T-helper 2 cell treated with Interferon-gamma antibody and Interleukin-4, amounts not matched to agents 5 μg/mL and 100 μg/mL, for 36 hours (primary cell): Measurements from ENCODE around the gene FMN1.
A peak's percentile ranks its signal among the peaks of the same experiment; 100 is the strongest.
"Not testable (repeated sequence)": the region's sequence is repeated elsewhere in the genome, so short reads cannot be mapped to it uniquely, and the experiment has no call there.

Source experiments
- DNase-seq: peaks from one replicate; pipeline ENCODE4 v3.0.0; 2021; ENCODE audit warnings: low spot score
- H3K27ac Mint-ChIP-seq: one replicate; pipeline ENCODE4 v1.8.0; 2021; ENCODE audit warnings: mild to moderate bottlenecking, mixed read lengths
- H3K27me3 Mint-ChIP-seq: one replicate; pipeline ENCODE4 v1.8.0; 2021; ENCODE audit warnings: low read depth, mixed read lengths
- H3K36me3 Mint-ChIP-seq: one replicate; pipeline ENCODE4 v1.8.0; 2021; ENCODE audit warnings: low read depth, mixed read lengths
- H3K4me1 Mint-ChIP-seq: one replicate; pipeline ENCODE4 v1.8.0; 2021; ENCODE audit warnings: low read depth, mixed read lengths
- H3K4me3 Mint-ChIP-seq: one replicate; pipeline ENCODE4 v1.8.0; 2022; ENCODE audit warnings: mild to moderate bottlenecking, moderate library complexity, mixed read lengths
- H3K9me3 Mint-ChIP-seq: one replicate; pipeline ENCODE4 v1.8.0; 2021; ENCODE audit warnings: mixed read lengths

The FMN1 gene

GRCh38 chr15:33071451-33071850 is 123.1 kb downstream of the FMN1 start:
- no peaks in the 10 kb centered on the region for H3K36me3 Mint-ChIP-seq
- H3K4me1 Mint-ChIP-seq: peaks cover 7% of the 10 kb centered on the region
- peaks cover 7% of the 10 kb centered on the region for H3K27me3 Mint-ChIP-seq

GRCh38 chr15:33069903-33070302 is 124.6 kb downstream of the FMN1 start:
- not testable (repeated sequence) for H3K27ac Mint-ChIP-seq, H3K9me3 Mint-ChIP-seq, H3K4me3 Mint-ChIP-seq, DNase-seq, H3K27me3 Mint-ChIP-seq, H3K4me1 Mint-ChIP-seq, H3K36me3 Mint-ChIP-seq

More at GRCh38 chr15:33071451-33071850, 123.1 kb downstream of the FMN1 start:
- H3K9me3 Mint-ChIP-seq: no peaks in the 10 kb centered on the region
- no peak for DNase-seq
- no peak overlapping the region for H3K4me3 Mint-ChIP-seq
- no peak overlapping the region for H3K27ac Mint-ChIP-seq

GRCh38 chr15:33069161-33069560 is 125.4 kb downstream of the FMN1 start:
- Mint-ChIP-seq H3K27me3 (peaks cover 13% of the 10 kb centered on the region), H3K9me3 (no peaks in the 10 kb centered on the region), H3K36me3 (no peaks in the 10 kb centered on the region), H3K4me1 (peaks cover 7% of the 10 kb centered on the region), H3K4me3 (no peak overlapping the region), H3K27ac (no peak overlapping the region)
- DNase-seq: no peak

GRCh38 chr15:33068511-33068990 is 126.0 kb downstream of the FMN1 start:
- H3K27ac Mint-ChIP-seq: no peak overlapping the region
- H3K4me3 Mint-ChIP-seq: no peak overlapping the region
- DNase-seq: no peak
- H3K9me3 Mint-ChIP-seq: no peaks in the 10 kb centered on the region
- H3K36me3 Mint-ChIP-seq: no peaks in the 10 kb centered on the region
- peaks cover 13% of the 10 kb centered on the region for H3K27me3 Mint-ChIP-seq
- peaks cover 7% of the 10 kb centered on the region for H3K4me1 Mint-ChIP-seq

- DNase-seq: no peak
- Mint-ChIP-seq H3K4me3 (peak overlapping the region; percentile 46), H3K27ac (no peak overlapping the region), H3K9me3 (no peaks in the 10 kb centered on the region), H3K36me3 (no peaks in the 10 kb centered on the region), H3K27me3 (peaks cover 13% of the 10 kb centered on the region), H3K4me1 (peaks cover 7% of the 10 kb centered on the region)
Observed at GRCh38 chr15:33068007-33068481, 126.5 kb downstream of the FMN1 start.

GRCh38 chr15:33067456-33067855 is 127.1 kb downstream of the FMN1 start:
- peaks cover 13% of the 10 kb centered on the region for H3K27me3 Mint-ChIP-seq
- no peaks in the 10 kb centered on the region for H3K36me3 Mint-ChIP-seq
- DNase-seq: no peak
- H3K9me3 Mint-ChIP-seq: no peaks in the 10 kb centered on the region
- H3K4me3 Mint-ChIP-seq: no peak overlapping the region
- peaks cover 7% of the 10 kb centered on the region for H3K4me1 Mint-ChIP-seq
- no peak overlapping the region for H3K27ac Mint-ChIP-seq

GRCh38 chr15:33066584-33066983 is 127.9 kb downstream of the FMN1 start:
- Mint-ChIP-seq H3K9me3 (no peaks in the 10 kb centered on the region), H3K27ac (no peak overlapping the region), H3K4me1 (peaks cover 7% of the 10 kb centered on the region), H3K36me3 (no peaks in the 10 kb centered on the region), H3K4me3 (no peak overlapping the region), H3K27me3 (peaks cover 13% of the 10 kb centered on the region)
- no peak for DNase-seq

- no peaks in the 10 kb centered on the region for H3K9me3 Mint-ChIP-seq
- H3K4me1 Mint-ChIP-seq: peaks cover 7% of the 10 kb centered on the region
- H3K36me3 Mint-ChIP-seq: no peaks in the 10 kb centered on the region
- H3K27ac Mint-ChIP-seq: no peak overlapping the region
- H3K4me3 Mint-ChIP-seq: no peak overlapping the region
- peaks cover 13% of the 10 kb centered on the region for H3K27me3 Mint-ChIP-seq
- DNase-seq: no peak
Observed at GRCh38 chr15:33064878-33065277, 129.6 kb downstream of the FMN1 start.

- no peak for DNase-seq
- Mint-ChIP-seq H3K9me3 (no peaks in the 10 kb centered on the region), H3K4me1 (no peaks in the 10 kb centered on the region), H3K27ac (no peak overlapping the region), H3K36me3 (no peaks in the 10 kb centered on the region), H3K27me3 (peaks cover 3% of the 10 kb centered on the region), H3K4me3 (no peak overlapping the region)
Observed at GRCh38 chr15:33059184-33059583, 135.3 kb downstream of the FMN1 start.

- no peak overlapping the region for H3K27ac Mint-ChIP-seq
- H3K4me3 Mint-ChIP-seq: no peak overlapping the region
- H3K36me3 Mint-ChIP-seq: no peaks in the 10 kb centered on the region
- DNase-seq: no peak
- no peaks in the 10 kb centered on the region for H3K4me1 Mint-ChIP-seq
- peaks cover 3% of the 10 kb centered on the region for H3K27me3 Mint-ChIP-seq
- H3K9me3 Mint-ChIP-seq: no peaks in the 10 kb centered on the region
Observed at GRCh38 chr15:33057845-33058244, 136.7 kb downstream of the FMN1 start.

GRCh38 chr15:33055962-33056361 is 138.6 kb downstream of the FMN1 start:
- H3K9me3 Mint-ChIP-seq: peaks cover 1% of the 10 kb centered on the region
- H3K4me3 Mint-ChIP-seq: no peak overlapping the region
- no peaks in the 10 kb centered on the region for H3K4me1 Mint-ChIP-seq
- H3K27ac Mint-ChIP-seq: no peak overlapping the region
- no peaks in the 10 kb centered on the region for H3K36me3 Mint-ChIP-seq
- no peak for DNase-seq
- peaks cover 3% of the 10 kb centered on the region for H3K27me3 Mint-ChIP-seq

- H3K4me3 Mint-ChIP-seq: no peak overlapping the region
- H3K27me3 Mint-ChIP-seq: peaks cover 2% of the 10 kb centered on the region
- H3K27ac Mint-ChIP-seq: no peak overlapping the region
- H3K4me1 Mint-ChIP-seq: no peaks in the 10 kb centered on the region
- no peaks in the 10 kb centered on the region for H3K36me3 Mint-ChIP-seq
- peaks cover 25% of the 10 kb centered on the region for H3K9me3 Mint-ChIP-seq
- DNase-seq: no peak
Observed at GRCh38 chr15:33051528-33051927, 143.0 kb downstream of the FMN1 start.

GRCh38 chr15:33048255-33048654 is 146.3 kb downstream of the FMN1 start:
- Mint-ChIP-seq H3K4me3 (no peak overlapping the region), H3K9me3 (peaks cover 27% of the 10 kb centered on the region), H3K27ac (no peak overlapping the region), H3K36me3 (no peaks in the 10 kb centered on the region), H3K27me3 (peaks cover 2% of the 10 kb centered on the region), H3K4me1 (no peaks in the 10 kb centered on the region)
- no peak for DNase-seq

GRCh38 chr15:33047077-33047476 is 147.4 kb downstream of the FMN1 start:
- Mint-ChIP-seq H3K27me3 (peaks cover 2% of the 10 kb centered on the region), H3K36me3 (no peaks in the 10 kb centered on the region), H3K4me1 (no peaks in the 10 kb centered on the region), H3K27ac (no peak overlapping the region), H3K4me3 (no peak overlapping the region), H3K9me3 (peaks cover 33% of the 10 kb centered on the region)
- DNase-seq: no peak

GRCh38 chr15:33046329-33046728 is 148.2 kb downstream of the FMN1 start:
- H3K36me3 Mint-ChIP-seq: no peaks in the 10 kb centered on the region
- no peaks in the 10 kb centered on the region for H3K4me1 Mint-ChIP-seq
- H3K4me3 Mint-ChIP-seq: no peak overlapping the region
- no peak overlapping the region for H3K27ac Mint-ChIP-seq
- H3K9me3 Mint-ChIP-seq: peaks cover 33% of the 10 kb centered on the region
- DNase-seq: no peak
- peaks cover 2% of the 10 kb centered on the region for H3K27me3 Mint-ChIP-seq
